ENCODE data around the gene CD200R1L. TPM values are rescaled to one million over a fixed set of nuclear protein-coding genes. Genes with fewer than 3 reads are reported as not detected.

CD200R1L gene
- total and polyA plus RNA-seq, 9 of the 15 experiments (the other 6 are each of a cell fraction or from before 2014, with no cell fraction given): not detected

GRCh38 chr3:112770032-112770626 is 76.5 kb downstream of the CD200R1L start:
- peak; percentile 30 to 79 (median 34) for DNase-seq (ENCODE audit: extremely low read depth in 1 of 4, low spot score in 3 of 4)
- intact Hi-C loops (cut with micrococcal nuclease): no loop called here
- Histone ChIP-seq H2AFZ (ENCODE audit: low read depth, low read length) (0 out of 2 replicates have a peak overlapping the region, but pooled peaks have one; percentile 45), H4K20me1 (replicated peaks; ENCODE audit: control insufficient read depth, insufficient read depth, low read length) (no peaks in the 10 kb centered on the region), H3K4me1 (replicated peaks in 1 of 2; ENCODE audit: control insufficient read depth in 2 of 2, insufficient read depth in 2 of 2, low read length in 2 of 2) (peaks cover 0 to 24% of the 10 kb centered on the region in 2 experiments; a peak in 3 of 5 replicates), H3K36me3 (ENCODE audit: control insufficient read depth, insufficient read depth, low read length) (no peaks in the 10 kb centered on the region), H3K4me3 (no peak overlapping the region), H3K4me2 (ENCODE audit: insufficient read depth, low read length) (no peak overlapping the region), H3K9me3 (replicated peaks; ENCODE audit: control insufficient read depth, insufficient read depth, low read depth, low read length) (no peaks in the 10 kb centered on the region), H3K27me3 (ENCODE audit: control insufficient read depth in 2 of 2, insufficient read depth in 2 of 2, low read length in 2 of 2) (no peaks in the 10 kb centered on the region), H3K9ac (ENCODE audit: insufficient read depth in 1 of 2, low read depth in 2 of 2, low read length in 2 of 2) (0 out of 4 replicates have a peak overlapping the region, but pooled peaks of 1 of the 2 experiments have one; percentile 35), H3K9me1 (ENCODE audit: control insufficient read depth, insufficient read depth, low read length) (no peaks in the 10 kb centered on the region), H3K79me2 (ENCODE audit: control insufficient read depth, insufficient read depth, low read length) (no peaks in the 10 kb centered on the region), H3K27ac (ENCODE audit: extremely low read depth, low read depth, low read length) (peak overlapping the region; percentile 62; the same call in 1 of the 3 replicates)
- ATAC-seq: peak; percentile 85
- CTCF ChIA-PET (ENCODE audit: low intra/inter-chr PET ratio): no interaction called here
- peak; percentile 93 for FAIRE-seq
- no TSS peak for BruUV-seq (replicated peaks)
- POLR2A ChIA-PET: interaction anchor here (1.9 kb wide), 1 partner anchor 9 kb away, joined by 7 read pairs; no protein-coding TSS in a partner anchor
- 6% methylated on average over 2 of the region's 3 CpGs for WGBS (ENCODE audit: insufficient coverage, low coverage, missing lambda C conversion rate)
- in situ Hi-C loops (cut with MboI): no loop called here
- TF ChIP-seq SETDB1 (IDR thresholded peaks at IDR 0.05; ENCODE audit: low read length): no peak
- TF ChIP-seq EP300 (IDR thresholded peaks at IDR 0.05; ENCODE audit: low read length): peak; percentile 48; the same call in 1 of the 2 replicates
- TF ChIP-seq ZNF584 (CRISPR knock-in tag; IDR thresholded peaks at IDR 0.05; ENCODE audit: low read depth): no peak
- TF ChIP-seq RFX7 (CRISPR knock-in tag; IDR thresholded peaks at IDR 0.05): no peak
- no peak for TF ChIP-seq ZNF655 (CRISPR knock-in tag; IDR thresholded peaks at IDR 0.05)
- TF ChIP-seq ZNF280B (CRISPR knock-in tag; IDR thresholded peaks at IDR 0.05): no peak
- TF ChIP-seq PBX2 (CRISPR knock-in tag; IDR thresholded peaks at IDR 0.05; ENCODE audit: low read depth): no peak
- peak; percentile 76 for TF ChIP-seq PBX2 (tag; conservative IDR thresholded peaks at IDR 0.05; ENCODE audit: low read depth)
- no peak for TF ChIP-seq SMARCE1 (IDR thresholded peaks at IDR 0.05)
- TF ChIP-seq ZBTB26 (CRISPR knock-in tag; IDR thresholded peaks at IDR 0.05): no peak
- TF ChIP-seq ZNF785 (CRISPR knock-in tag; IDR thresholded peaks at IDR 0.05): no peak
- TF ChIP-seq HMG20A (CRISPR knock-in tag; conservative IDR thresholded peaks at IDR 0.05): no peak
- TF ChIP-seq COPS2 (conservative IDR thresholded peaks at IDR 0.05): no peak
- no peak for TF ChIP-seq ILF3 (IDR thresholded peaks at IDR 0.05; ENCODE audit: borderline replicate concordance)
- TF ChIP-seq SRSF1 (IDR thresholded peaks at IDR 0.05; ENCODE audit: low read depth, low read length): no peak
